PC-3 (cell line): ENCODE measurements around the gene R3HDM2.

Source experiments
- EZH2phosphoT487 ChIP-seq: fragments of 300-600 bp; sonication (generic); IDR thresholded peaks from 2 replicates; pipeline ENCODE4 v1.6.1; 2018; ENCODE audit warnings: mild to moderate bottlenecking, antibody characterized with exemption, low read length, borderline replicate concordance
- TF ChIP-seq, protein P1 (sequence below): fragments of 300-600 bp; sonication (generic); conservative IDR thresholded peaks from 2 replicates; pipeline ENCODE4 v1.5.1; 2017; ENCODE audit warnings: antibody characterized with exemption, low read depth, mild to moderate bottlenecking, low read length

DNA sequence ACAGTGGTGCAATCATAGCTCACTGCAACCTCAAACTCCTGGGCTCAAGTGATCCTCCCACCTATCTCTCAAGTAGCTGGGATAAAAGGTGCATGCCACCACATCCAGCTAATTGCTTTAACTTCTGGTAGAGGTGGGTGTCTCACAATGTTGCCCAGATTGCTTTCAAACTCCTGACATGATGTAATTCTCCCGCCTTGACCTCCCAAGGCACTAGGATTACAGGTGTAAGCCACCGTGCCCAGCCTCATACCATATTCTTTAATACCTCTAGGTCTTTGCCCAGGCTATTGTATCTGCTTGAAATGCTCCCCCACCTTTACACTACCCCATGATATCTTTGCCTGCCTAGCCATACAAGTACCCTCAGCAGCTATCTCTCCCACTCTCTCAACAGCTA, 11.3 kb downstream of the R3HDM2 start:
- TF ChIP-seq, protein P1, sequence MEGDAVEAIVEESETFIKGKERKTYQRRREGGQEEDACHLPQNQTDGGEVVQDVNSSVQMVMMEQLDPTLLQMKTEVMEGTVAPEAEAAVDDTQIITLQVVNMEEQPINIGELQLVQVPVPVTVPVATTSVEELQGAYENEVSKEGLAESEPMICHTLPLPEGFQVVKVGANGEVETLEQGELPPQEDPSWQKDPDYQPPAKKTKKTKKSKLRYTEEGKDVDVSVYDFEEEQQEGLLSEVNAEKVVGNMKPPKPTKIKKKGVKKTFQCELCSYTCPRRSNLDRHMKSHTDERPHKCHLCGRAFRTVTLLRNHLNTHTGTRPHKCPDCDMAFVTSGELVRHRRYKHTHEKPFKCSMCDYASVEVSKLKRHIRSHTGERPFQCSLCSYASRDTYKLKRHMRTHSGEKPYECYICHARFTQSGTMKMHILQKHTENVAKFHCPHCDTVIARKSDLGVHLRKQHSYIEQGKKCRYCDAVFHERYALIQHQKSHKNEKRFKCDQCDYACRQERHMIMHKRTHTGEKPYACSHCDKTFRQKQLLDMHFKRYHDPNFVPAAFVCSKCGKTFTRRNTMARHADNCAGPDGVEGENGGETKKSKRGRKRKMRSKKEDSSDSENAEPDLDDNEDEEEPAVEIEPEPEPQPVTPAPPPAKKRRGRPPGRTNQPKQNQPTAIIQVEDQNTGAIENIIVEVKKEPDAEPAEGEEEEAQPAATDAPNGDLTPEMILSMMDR: no peak
- no peak for TF ChIP-seq EZH2phosphoT487
